ENCODE measurements around the gene UBALD1.

UBALD1 gene

GRCh38 chr16:4616047-4616811, 1.5 kb upstream of the UBALD1 start:
- peak; percentile 99 for DNase-seq (ENCODE audit: low read depth)

- no peak for DNase-seq (ENCODE audit: low read depth)
Measured at GRCh38 chr16:4615384-4616046, 827 bp upstream of the UBALD1 start.

GRCh38 chr16:4613636-4614570, 785 bp downstream of the UBALD1 start:
- no peak for DNase-seq (ENCODE audit: low read depth)

DNA sequence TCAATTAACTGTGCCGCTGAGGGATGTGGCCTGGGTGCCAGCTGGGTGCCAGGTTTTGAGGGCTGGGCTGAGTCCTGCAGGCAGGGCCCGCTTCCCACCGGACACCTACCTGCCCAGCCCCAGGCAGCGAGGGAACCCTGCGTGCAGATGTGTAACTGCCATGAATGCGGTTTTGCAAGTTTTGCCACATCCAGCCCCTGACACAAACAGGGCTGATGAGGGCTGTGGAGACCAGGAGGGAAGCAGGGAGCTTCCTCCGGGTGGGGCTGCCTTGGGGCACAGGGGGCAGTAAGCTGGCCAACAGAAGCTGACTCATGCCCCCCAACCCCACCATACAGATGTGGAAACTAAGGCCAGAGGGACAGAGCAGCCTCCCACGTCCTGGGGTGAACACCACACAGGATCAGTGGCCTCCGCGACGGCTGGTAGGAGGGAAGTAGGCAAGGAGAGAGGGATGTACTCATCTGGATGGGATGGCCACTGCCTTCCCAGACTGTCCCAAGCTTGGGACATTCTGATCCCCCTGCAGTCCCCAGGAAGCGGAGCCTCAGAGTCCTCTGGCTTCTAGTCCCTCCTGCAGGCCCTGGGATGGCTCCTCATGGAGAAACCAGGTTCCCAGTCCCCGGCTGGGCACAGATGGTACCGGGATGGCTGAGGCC, 1.6 kb downstream of the UBALD1 start:
- no peak for DNase-seq (ENCODE audit: low read depth)

- no peak for DNase-seq (ENCODE audit: low read depth)
Measured at GRCh38 chr16:4612474-4612931, 2.2 kb downstream of the UBALD1 start.

DNA sequence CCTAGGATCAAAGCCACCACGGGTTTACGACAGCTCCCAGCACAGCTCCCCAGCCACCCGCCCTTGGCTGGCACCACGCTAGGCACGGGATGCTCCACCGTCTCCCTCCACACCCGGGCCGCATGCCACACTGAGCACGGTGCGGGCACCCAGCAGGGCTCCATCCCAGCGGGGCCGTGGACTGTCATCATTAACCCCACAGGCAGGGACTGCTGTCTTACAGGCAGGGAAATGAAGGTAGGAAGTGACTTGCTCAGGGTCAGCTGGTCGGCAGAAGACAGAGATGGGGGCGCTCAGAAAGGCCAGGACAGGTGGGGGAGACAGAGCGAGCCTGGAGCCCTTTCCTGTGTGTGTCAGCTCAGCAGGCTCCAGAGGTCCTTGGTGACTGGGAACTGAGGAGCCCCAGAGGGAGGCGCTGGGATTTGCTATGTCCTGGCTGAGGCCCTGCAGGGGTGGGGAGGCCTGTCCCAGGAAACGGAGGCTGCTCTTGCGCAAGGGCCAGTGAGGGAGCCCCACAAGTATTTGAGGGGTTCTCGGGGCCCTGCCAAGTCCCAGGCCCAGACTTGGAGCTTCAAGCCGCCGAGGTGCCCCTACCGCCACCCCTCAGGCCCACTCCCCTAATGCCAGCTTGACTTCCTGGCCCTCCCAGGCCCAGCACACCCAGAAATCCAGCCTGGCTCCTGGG, 3.2 kb downstream of the UBALD1 start:
- DNase-seq (ENCODE audit: low read depth) = no peak

- DNase-seq (ENCODE audit: low read depth) = no peak
Measured at GRCh38 chr16:4610011-4611005, 4.4 kb downstream of the UBALD1 start.

DNA sequence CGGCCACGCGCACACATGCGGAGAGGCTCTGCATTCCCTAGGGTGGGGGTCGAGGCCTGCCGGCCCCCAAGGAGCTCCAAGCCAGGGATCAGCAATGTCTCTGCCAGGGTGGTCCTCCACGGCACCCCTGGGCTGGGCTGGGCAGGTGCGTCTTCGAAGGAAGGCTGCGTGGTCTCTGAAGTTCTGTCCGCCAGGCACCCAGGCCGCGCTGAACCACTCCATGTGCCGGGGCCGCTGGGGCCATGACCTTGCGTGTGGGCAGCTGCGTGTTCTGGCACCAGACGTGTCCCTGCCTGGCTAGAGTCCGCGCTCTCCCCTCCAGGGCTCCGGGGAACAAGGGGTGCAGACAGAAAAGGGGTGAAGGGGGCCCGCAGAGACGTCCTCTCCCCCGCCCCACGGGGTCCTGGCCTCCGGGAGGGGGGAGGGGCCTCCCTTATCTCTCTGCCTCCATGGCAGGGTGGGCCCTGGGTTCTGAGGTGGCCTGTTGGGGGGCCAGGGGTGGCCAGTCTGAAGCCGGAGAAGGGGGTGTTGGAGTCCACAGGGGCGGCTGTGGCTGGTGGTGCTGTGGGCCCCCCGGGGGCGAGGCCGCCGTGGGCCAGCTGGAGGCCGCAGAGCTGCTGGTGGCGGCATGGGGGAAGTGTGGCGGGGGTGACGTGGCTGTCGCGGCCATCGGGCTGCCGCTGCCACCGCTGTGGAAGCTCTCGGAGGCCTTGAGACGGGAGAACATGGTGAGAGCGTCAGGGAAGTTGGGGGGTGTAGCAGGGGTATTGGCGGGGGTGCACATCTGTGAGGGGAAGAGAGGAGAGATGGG, 5.3 kb downstream of the UBALD1 start:
- no peak for DNase-seq (ENCODE audit: low read depth)

DNA sequence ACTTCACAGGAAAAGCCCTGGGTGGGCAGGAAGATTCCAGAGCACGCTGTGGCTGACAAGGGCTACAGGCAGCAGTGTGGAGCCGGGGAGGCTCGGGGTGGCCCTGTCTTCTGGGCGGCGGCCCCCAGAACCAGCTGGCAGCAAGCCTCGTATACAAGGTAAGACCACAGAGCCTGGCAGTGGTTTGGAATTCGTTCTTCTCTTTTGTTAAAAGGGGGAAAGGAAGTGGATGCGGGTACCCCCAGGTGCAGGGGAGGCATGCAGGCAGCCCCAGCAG, 6.0 kb downstream of the UBALD1 start:
- no peak for DNase-seq (ENCODE audit: low read depth)

GRCh38 chr16:4607841-4608703, 6.6 kb downstream of the UBALD1 start:
- no peak for DNase-seq (ENCODE audit: low read depth)

GRCh38 chr16:4606354-4606753, 8.3 kb downstream of the UBALD1 start:
- no peak for DNase-seq (ENCODE audit: low read depth)

DNA sequence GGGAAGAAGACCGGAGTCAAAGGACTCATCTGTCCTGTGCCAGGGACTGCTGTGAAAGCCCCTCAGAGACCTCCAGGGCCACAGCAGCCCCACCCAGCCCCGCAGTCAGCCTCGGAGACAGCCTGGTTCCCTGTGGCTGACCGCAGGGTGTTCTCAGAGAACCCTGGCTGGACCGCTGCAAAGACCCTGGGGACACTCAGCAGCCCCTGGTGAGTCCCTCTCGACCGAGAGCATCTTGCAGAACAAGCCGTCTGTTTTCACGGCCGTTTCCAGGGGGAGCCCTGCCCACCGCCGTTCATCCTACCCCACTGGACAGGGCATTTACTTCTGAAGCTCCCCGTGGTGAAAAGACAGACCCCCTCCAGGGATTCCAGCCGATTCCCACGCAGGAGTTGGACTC, 10.3 kb downstream of the UBALD1 start:
- no peak for DNase-seq (ENCODE audit: low read depth)

DNA sequence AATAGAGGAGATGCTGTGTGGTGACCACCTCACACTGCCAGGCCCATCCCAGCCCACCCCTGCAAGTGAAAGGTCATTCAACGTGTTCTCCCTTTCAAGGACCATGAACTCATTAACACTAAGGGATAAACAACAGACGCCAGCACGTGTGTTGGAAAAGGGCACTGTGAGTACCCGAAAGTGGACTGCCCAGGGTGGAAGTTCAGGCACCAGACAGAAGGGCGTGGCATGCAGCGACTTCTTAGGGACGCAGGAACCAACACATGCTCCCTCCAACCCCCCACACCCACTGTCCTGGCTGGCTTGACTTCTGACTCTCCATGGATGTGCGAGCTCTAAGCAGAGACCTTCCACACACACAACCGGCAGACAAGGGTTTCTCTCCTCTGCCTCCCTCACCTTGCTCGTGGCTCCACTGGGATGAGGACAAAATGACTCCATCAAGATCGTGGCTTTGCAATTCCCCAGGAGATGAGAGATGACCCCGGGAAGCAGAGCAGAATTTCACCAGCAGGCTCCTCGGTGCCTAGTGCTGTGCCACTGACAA, 11.0 kb downstream of the UBALD1 start:
- DNase-seq (ENCODE audit: low read depth) = no peak

DNA sequence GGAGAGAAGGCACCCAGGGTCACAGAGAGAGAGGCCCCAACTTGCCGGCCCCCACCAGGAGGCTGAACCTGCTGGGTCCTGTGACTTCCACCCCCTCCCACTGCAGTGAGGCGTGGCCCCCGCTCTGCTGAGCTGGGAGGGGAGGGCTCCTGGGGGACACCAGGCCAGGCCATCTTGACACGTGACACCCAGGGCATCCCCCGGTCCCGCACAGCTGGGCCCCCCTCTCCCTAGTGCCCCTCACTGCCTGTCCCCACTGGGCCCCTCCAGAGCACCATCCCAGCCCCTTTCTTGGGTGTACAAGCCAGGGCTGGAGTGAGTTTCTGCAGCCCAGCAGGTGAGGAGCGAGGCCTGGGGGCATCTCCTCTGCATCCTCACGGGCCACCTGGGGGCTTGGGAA, 12.4 kb downstream of the UBALD1 start:
- DNase-seq (ENCODE audit: low read depth) = no peak

DNA sequence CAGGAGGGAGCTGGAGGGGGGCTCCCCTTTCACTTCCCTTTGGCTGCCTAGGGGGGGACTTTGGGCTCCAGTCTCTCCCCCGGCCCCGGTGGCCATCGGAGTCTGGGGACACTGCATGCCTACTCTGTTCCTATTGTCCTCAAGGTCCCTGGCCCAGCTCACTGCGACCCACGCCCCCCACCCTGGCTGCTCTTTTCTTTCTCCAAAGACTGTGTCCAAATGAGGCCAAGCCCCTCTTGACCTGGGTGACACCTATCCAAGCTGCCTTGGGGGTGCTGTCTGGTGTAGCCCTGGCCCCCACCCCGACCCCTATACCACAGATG, 12.9 kb downstream of the UBALD1 start:
- DNase-seq (ENCODE audit: low read depth) = no peak

DNA sequence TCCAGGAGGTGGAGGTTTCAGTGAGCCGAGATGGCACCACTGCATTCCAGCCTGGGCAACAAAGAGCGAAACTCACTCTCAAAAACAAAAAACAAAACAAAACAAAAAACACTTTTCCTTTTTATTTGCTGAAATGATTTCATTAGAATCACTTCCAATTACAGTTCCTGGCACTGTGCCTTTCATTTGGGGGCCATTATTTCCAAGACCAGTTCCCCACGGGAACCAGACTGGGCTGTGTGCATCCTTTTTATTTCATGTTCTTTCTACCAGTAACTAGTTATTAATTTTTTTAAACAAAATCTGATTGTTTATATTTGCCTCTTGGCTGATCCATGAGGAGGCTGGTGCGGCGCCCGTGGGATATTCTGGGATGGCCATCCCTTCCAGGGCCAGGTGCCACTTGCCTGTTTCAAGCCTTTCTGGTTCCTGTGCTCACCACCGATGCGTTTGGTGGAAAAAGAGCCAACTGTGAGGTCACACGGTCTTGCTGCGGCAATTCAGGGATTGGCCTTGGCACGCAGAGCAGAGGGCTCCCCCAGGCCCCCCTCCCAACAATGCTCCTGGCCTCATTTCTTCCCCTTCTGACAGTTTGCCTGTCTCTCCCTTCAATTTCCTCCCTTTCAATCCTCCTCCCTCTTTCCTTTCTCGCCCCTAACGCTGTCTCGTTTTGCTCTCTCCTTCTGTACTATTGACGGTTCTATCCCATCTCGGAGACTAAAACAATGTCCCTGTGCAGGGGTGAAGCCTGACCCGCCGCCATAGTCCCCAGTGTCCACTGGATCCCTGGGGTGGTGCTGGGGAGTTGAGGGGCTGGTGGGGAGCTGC, 13.4 kb downstream of the UBALD1 start:
- no peak for DNase-seq (ENCODE audit: low read depth)

DNA sequence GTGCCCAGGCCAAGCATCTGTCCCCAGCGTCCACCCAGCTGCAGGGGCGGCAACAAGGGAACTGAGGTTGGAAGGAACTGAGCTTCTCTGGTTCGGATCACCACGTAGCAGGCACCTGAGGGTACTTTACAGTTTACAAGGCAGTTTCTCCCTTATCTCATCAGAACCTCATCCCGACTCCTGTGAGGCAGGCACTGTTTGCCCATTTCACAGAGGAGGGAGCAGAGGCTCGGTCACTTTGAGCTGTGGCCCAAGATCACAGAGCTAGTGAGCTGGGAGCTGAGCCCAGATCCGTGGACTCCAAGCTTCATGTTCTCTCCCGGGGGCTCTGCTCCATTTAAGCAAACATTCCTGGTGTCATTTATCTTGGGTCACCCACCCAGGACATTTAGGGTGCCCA, 15.1 kb downstream of the UBALD1 start:
- DNase-seq (ENCODE audit: low read depth) = no peak

DNA sequence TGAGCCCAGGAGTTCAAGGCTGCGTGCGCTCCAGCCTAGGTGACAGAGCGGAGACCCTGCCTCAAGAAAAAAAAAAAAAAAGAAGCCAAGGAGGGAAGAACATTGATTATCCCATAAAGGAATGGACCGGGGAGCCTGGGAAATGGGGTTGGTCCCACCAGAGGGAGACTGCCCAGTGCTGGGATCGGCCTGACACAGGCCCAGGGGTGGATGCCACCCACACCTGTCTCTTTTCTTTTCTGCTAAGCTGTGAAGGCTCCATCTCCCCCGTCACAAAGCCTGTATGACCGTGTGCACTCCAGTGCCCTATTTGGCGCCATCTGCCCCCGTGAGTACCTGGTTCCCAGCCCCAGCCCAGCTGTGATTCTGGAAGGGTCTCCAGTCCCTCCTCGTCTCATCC, 15.7 kb downstream of the UBALD1 start:
- DNase-seq (ENCODE audit: low read depth) = no peak

Data from HS-27A (cell line).